HEK293T (cell line): ENCODE results near the gene PLCD3.

Source experiments
- ARNT ChIP-seq: fragments of 450-650 bp; IDR thresholded peaks from 2 replicates; pipeline ENCODE4 v1.6.1; 2017; ENCODE audit warnings: mild to moderate bottlenecking
- BHLHE40 ChIP-seq: fragments of 450-650 bp; IDR thresholded peaks from 2 replicates; pipeline ENCODE4 v1.6.1; 2016; ENCODE audit warnings: mild to moderate bottlenecking, moderate library complexity, borderline replicate concordance
- FOXA1 ChIP-seq: fragments of 450-650 bp; IDR thresholded peaks from 2 replicates; pipeline ENCODE4 v1.6.1; 2016; ENCODE audit warnings: mild to moderate bottlenecking
- FOXK2 ChIP-seq: fragments of 450-650 bp; IDR thresholded peaks from 2 replicates; pipeline ENCODE4 v1.6.1; 2016; ENCODE audit warnings: mild to moderate bottlenecking
- FOXM1 ChIP-seq: fragments of 450-650 bp; IDR thresholded peaks from 2 replicates; pipeline ENCODE4 v1.6.1; 2017; ENCODE audit warnings: mild to moderate bottlenecking, borderline replicate concordance
- LEF1 ChIP-seq: fragments of 450-650 bp; IDR thresholded peaks from 2 replicates; pipeline ENCODE4 v1.6.1; 2017; ENCODE audit warnings: mild to moderate bottlenecking, borderline replicate concordance
- NFRKB ChIP-seq: fragments of 450-650 bp; IDR thresholded peaks from 2 replicates; pipeline ENCODE4 v1.6.1; 2016; ENCODE audit warnings: mild to moderate bottlenecking, moderate library complexity
- SP1 ChIP-seq: fragments of 450-650 bp; IDR thresholded peaks from 2 replicates; pipeline ENCODE4 v1.6.1; 2017
- SUZ12 ChIP-seq: fragments of 450-650 bp; IDR thresholded peaks from 2 replicates; pipeline ENCODE4 v1.6.1; 2016; ENCODE audit warnings: mild to moderate bottlenecking
- TF ChIP-seq, protein P1 (sequence below): fragments of 450-650 bp; IDR thresholded peaks from 2 replicates; pipeline ENCODE4 v1.6.1; 2016

DNA sequence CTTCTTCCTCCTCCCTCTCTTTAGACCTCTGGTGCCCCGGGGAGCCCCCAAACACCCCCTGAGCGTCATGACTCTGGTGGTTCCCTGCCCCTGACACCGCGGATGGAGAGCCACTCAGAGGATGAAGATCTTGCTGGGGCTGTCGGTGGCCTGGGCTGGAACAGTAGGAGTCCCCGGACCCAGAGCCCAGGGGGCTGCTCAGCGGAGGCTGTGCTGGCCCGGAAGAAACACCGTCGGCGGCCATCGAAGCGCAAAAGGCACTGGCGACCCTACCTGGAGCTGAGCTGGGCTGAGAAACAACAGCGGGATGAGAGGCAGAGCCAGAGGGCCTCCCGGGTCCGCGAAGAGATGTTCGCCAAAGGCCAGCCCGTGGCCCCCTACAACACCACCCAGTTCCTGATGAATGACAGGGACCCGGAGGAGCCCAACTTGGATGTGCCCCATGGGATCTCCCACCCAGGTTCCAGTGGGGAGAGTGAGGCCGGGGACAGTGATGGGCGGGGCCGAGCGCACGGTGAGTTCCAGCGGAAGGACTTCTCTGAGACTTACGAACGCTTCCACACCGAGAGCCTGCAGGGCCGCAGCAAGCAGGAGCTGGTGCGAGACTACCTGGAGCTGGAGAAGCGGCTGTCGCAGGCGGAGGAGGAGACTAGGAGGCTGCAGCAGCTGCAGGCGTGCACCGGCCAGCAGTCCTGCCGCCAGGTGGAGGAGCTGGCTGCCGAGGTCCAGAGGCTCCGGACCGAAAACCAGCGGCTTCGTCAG, 36.9 kb upstream of the PLCD3 start:
- TF ChIP-seq SUZ12 (no peak), FOXK2 (no peak), NFRKB (no peak), BHLHE40 (no peak), LEF1 (no peak), FOXA1 (no peak), FOXM1 (no peak), SP1 (no peak), ARNT (no peak)
- TF ChIP-seq, protein P1, sequence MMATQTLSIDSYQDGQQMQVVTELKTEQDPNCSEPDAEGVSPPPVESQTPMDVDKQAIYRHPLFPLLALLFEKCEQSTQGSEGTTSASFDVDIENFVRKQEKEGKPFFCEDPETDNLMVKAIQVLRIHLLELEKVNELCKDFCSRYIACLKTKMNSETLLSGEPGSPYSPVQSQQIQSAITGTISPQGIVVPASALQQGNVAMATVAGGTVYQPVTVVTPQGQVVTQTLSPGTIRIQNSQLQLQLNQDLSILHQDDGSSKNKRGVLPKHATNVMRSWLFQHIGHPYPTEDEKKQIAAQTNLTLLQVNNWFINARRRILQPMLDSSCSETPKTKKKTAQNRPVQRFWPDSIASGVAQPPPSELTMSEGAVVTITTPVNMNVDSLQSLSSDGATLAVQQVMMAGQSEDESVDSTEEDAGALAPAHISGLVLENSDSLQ, result no peak
